ENCODE results near the gene SPRN. TPM values are rescaled to one million over a fixed set of nuclear protein-coding genes. Genes with fewer than 3 reads are reported as not detected.
"Not testable (repeated sequence)": the region's sequence is repeated elsewhere in the genome, so short reads cannot be mapped to it uniquely, and the experiment has no call there.

SPRN gene
- total RNA-seq, 2 donors from 2014 or later, result 0.11 to 0.24 TPM

DNA sequence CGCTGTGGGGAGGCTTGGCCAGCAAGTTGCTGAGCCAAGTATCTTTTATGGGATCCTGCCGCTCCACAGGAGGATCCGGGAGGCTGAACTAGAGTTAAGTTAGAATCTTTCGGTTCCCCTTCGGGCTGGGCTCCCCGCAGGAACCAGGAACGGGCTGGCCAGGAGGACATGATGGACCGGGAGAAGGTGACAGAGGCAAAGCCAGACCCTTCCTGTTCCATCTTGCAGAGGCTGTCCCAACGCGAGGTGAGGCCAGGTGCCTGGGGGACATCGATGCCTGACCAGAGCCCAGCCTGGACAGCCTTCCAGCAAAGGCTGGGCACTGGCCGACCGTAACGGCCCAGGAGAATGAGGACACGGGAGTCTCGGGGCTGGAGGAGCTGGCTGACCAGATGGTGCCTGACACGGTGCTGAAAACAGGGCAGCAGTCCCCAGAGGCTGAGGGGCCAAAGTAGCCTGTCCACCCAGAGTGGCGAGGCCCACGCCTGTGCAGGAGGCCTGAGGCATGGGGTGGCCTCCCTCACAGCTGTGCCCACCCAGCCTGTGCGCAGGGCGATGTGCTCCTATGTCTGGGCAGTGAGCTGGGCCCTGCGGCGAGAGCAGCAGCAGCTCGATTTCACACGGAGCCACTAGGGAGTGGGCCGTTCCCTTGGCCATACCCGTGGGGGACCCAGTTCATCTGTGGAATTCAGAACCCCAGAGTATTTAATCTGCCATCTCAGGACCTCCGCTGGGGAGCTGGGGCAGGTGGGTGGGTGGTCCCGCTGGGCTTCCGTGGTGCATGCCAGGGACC is 47.2 kb downstream of the SPRN start:
- Mint-ChIP-seq H3K9me3 (no peaks in the 10 kb centered on the region), H3K27me3 (ENCODE audit: insufficient read depth) (peaks cover 56% of the 10 kb centered on the region), H3K27ac (no peak overlapping the region), H3K36me3 (ENCODE audit: low read depth) (peaks cover 5% of the 10 kb centered on the region), H3K4me1 (no peaks in the 10 kb centered on the region), H3K4me3 (no peak overlapping the region)
- Histone ChIP-seq H3K27ac (ENCODE audit: low read depth, low read length) (no peak overlapping the region), H3K36me3 (ENCODE audit: control insufficient read depth, insufficient read depth, low read length) (no peaks in the 10 kb centered on the region), H3K9ac (ENCODE audit: extremely low read depth, low read length, poor library complexity, severe bottlenecking) (no peak overlapping the region), H3K4me3 (ENCODE audit: low read length) (no peak overlapping the region), H3K9me3 (ENCODE audit: control insufficient read depth, low read length) (no peaks in the 10 kb centered on the region), H3K4me1 (ENCODE audit: control insufficient read depth, insufficient read depth, low read length) (no peaks in the 10 kb centered on the region), H3K27me3 (ENCODE audit: control insufficient read depth, insufficient read depth, low read length, poor library complexity, severe bottlenecking) (peaks cover 55% of the 10 kb centered on the region)
- no peak for TF ChIP-seq CTCF (conservative IDR thresholded peaks at IDR 0.05)
- 90% methylated on average over 26 to 30 of the region's 30 CpGs for WGBS, 2 experiments (ENCODE audit: insufficient coverage in 1 of 2, insufficient read length in 1 of 2)
- no peak for DNase-seq

DNA sequence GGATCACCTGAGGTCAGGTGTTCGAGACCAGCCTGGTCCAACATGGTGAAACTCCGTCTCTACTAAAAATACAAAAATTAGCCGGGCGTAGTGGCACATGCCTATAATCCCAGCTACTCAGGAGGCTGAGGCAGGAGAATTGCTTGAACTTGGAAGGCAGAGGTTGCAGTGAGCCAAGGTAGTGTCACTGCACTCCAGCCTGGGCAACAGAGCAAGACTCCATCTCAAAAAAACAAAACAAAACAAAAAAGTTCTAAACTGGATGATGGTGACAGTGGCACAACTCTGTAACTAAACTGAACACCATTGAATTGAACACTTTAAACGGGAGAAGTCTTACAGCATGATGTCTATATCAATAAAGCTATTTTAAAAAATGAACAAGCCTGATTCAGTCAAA is 48.2 kb downstream of the SPRN start:
- WGBS, 2 experiments (ENCODE audit: insufficient coverage in 1 of 2, insufficient read length in 1 of 2), result 95 to 100% methylated on average over 5 of the region's 5 CpGs
- not testable (repeated sequence) for H3K9me3 ChIP-seq (ENCODE audit: control insufficient read depth, low read length); H3K36me3 Mint-ChIP-seq (ENCODE audit: low read depth); H3K9me3 Mint-ChIP-seq; H3K4me3 ChIP-seq (ENCODE audit: low read length); H3K9ac ChIP-seq (ENCODE audit: extremely low read depth, low read length, poor library complexity, severe bottlenecking); H3K4me1 Mint-ChIP-seq; H3K36me3 ChIP-seq (ENCODE audit: control insufficient read depth, insufficient read depth, low read length); H3K27ac ChIP-seq (ENCODE audit: low read depth, low read length); DNase-seq; H3K4me3 Mint-ChIP-seq; H3K27ac Mint-ChIP-seq; H3K4me1 ChIP-seq (ENCODE audit: control insufficient read depth, insufficient read depth, low read length)
- peaks cover 55% of the 10 kb centered on the region for H3K27me3 ChIP-seq (ENCODE audit: control insufficient read depth, insufficient read depth, low read length, poor library complexity, severe bottlenecking)
- peaks cover 56% of the 10 kb centered on the region for H3K27me3 Mint-ChIP-seq (ENCODE audit: insufficient read depth)

DNA sequence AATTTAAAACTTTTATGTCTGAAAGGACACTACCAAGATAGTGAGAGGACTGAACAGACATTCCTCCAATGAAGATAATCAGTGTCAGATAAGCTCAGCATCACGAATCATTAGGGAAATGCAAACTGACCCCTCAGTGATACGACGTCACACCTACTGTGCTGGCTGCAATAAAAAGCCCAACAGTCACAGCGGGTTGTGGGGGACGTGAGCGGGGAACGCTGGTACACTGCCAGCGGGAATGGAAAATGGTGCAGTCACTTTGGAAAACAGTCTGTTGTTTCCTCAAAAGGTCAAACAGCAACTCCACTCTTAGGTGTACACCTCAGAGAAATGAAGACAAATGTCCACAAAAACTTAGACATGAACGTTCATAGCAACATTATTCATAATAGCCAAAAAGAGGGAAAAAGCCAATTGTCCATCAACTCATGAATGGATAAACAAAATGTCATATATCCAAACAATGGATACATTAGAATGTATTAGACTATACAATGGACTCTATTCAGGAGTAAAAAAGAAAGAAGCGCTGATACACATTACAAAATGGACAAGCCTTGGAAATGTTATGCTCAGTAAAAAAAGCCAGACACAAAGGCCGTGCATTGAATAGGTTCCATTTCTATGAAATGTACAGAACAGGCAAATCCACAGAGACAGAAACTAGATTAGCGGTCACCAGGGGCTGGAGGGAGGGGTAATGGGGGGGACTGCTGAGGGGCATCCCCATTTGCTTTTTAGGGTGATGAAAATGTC is 48.9 kb downstream of the SPRN start:
- Histone ChIP-seq H3K4me3 (ENCODE audit: low read length) (no peak overlapping the region), H3K9ac (ENCODE audit: extremely low read depth, low read length, poor library complexity, severe bottlenecking) (no peak overlapping the region), H3K36me3 (ENCODE audit: control insufficient read depth, insufficient read depth, low read length) (peaks cover 2% of the 10 kb centered on the region), H3K4me1 (ENCODE audit: control insufficient read depth, insufficient read depth, low read length) (no peaks in the 10 kb centered on the region), H3K9me3 (ENCODE audit: control insufficient read depth, low read length) (no peaks in the 10 kb centered on the region), H3K27me3 (ENCODE audit: control insufficient read depth, insufficient read depth, low read length, poor library complexity, severe bottlenecking) (peaks cover 55% of the 10 kb centered on the region), H3K27ac (ENCODE audit: low read depth, low read length) (no peak overlapping the region)
- peaks cover 56% of the 10 kb centered on the region for H3K27me3 Mint-ChIP-seq (ENCODE audit: insufficient read depth)
- no peaks in the 10 kb centered on the region for H3K9me3 Mint-ChIP-seq
- no peak overlapping the region for H3K4me3 Mint-ChIP-seq
- TF ChIP-seq CTCF (conservative IDR thresholded peaks at IDR 0.05), result no peak
- 71 to 80% methylated on average over 12 of the region's 12 CpGs for WGBS, 2 experiments (ENCODE audit: insufficient coverage in 1 of 2, insufficient read length in 1 of 2)
- peaks cover 7% of the 10 kb centered on the region for H3K36me3 Mint-ChIP-seq (ENCODE audit: low read depth)
- no peaks in the 10 kb centered on the region for H3K4me1 Mint-ChIP-seq
- DNase-seq, result no peak
- H3K27ac Mint-ChIP-seq, result no peak overlapping the region

Data from endodermal cell (in vitro differentiated cells).